Lower leg skin (tissue), 3 donors: ENCODE measurements around the gene TMEM135.

ENCODE experiments used
- POLR2A ChIP-seq, 2 donors: fragments of 450-650 bp; IDR thresholded peaks; one replicate each; pipeline ENCODE4 v1.6.1; 2016 to 2017; ENCODE audit warnings: antibody characterized with exemption in 2 of 2, mild to moderate bottlenecking in 1 of 2, moderate library complexity in 1 of 2
- TF ChIP-seq, protein P1 (sequence below), 3 donors: fragments of 450-650 bp; IDR thresholded peaks; one replicate each; pipeline ENCODE4 v1.5.1; 2016; ENCODE audit warnings: antibody characterized with exemption in 3 of 3, mild to moderate bottlenecking in 3 of 3, moderate library complexity in 2 of 3

DNA sequence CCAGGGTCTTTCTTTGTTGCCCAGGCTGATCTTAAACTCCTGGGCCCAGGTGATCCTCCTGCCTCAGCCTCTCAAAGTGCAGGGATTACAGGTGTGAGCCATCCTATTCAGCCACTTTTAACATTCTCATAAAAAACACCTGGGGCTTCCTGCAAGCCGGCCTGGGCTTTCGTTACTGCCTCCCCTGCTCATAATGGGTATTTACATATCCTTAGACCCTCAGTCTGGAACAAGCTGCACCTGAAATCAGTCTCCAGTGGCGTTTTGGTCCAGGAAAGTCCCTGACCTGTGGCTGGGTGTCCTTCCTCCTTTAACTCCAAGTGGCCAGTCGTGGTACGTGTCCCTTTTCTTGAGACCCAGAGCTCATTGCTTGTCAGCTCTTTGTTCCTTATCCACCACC is 320.7 kb downstream of the TMEM135 start:
- no peak for TF ChIP-seq POLR2A (IDR thresholded peaks at IDR 0.05)
- TF ChIP-seq, protein P1, sequence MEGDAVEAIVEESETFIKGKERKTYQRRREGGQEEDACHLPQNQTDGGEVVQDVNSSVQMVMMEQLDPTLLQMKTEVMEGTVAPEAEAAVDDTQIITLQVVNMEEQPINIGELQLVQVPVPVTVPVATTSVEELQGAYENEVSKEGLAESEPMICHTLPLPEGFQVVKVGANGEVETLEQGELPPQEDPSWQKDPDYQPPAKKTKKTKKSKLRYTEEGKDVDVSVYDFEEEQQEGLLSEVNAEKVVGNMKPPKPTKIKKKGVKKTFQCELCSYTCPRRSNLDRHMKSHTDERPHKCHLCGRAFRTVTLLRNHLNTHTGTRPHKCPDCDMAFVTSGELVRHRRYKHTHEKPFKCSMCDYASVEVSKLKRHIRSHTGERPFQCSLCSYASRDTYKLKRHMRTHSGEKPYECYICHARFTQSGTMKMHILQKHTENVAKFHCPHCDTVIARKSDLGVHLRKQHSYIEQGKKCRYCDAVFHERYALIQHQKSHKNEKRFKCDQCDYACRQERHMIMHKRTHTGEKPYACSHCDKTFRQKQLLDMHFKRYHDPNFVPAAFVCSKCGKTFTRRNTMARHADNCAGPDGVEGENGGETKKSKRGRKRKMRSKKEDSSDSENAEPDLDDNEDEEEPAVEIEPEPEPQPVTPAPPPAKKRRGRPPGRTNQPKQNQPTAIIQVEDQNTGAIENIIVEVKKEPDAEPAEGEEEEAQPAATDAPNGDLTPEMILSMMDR (IDR thresholded peaks at IDR 0.05): no peak
